ENCODE data around the gene PSMC3IP.
"Not testable (repeated sequence)": the region's sequence is repeated elsewhere in the genome, so short reads cannot be mapped to it uniquely, and the experiment has no call there.

Gene PSMC3IP

GRCh38 chr17:42577532-42578281, at the start of gene PSMC3IP:
Gene PSMC3IP (minus strand): TSS chr17:42577729. CDS start chr17:42577686, 43 bp downstream.
- DNase-seq: peak; percentile 91 to 93

GRCh38 chr17:42623732-42624596, 46.4 kb upstream of the PSMC3IP start:
- no peak for DNase-seq

GRCh38 chr17:42623271-42623670, 45.7 kb upstream of the PSMC3IP start:
- DNase-seq: no peak

- not testable (repeated sequence) for DNase-seq
Observed at GRCh38 chr17:42621987-42622386, 44.5 kb upstream of the PSMC3IP start.

GRCh38 chr17:42618442-42619150, 41.1 kb upstream of the PSMC3IP start:
- DNase-seq: no peak

GRCh38 chr17:42617956-42618431, 40.5 kb upstream of the PSMC3IP start:
- no peak for DNase-seq

GRCh38 chr17:42613699-42614295, 36.3 kb upstream of the PSMC3IP start:
- no peak for DNase-seq

- no peak for DNase-seq
Observed at GRCh38 chr17:42612013-42612412, 34.5 kb upstream of the PSMC3IP start.

- peak; percentile 1 to 8 for DNase-seq
Observed at GRCh38 chr17:42609814-42610801, 32.6 kb upstream of the PSMC3IP start.

- DNase-seq: peak; percentile 99 to 100
Observed at GRCh38 chr17:42609182-42609813, 31.8 kb upstream of the PSMC3IP start, which contains the start of the genes RETREG3 and TUBG1. Gene RETREG3 (minus strand): TSS chr17:42609374. CDS start chr17:42609324, 50 bp downstream. Gene TUBG1 (plus strand): TSS chr17:42609683. CDS start chr17:42609738, 55 bp downstream.

- DNase-seq: peak; percentile 5 to 24
Observed at GRCh38 chr17:42608305-42609181, 31.0 kb upstream of the PSMC3IP start.

- DNase-seq: no peak
Observed at GRCh38 chr17:42607769-42608168, 30.2 kb upstream of the PSMC3IP start.

GRCh38 chr17:42603318-42603717, 25.8 kb upstream of the PSMC3IP start:
- no peak for DNase-seq

- DNase-seq: no peak
Observed at GRCh38 chr17:42598905-42599304, 21.4 kb upstream of the PSMC3IP start.

- no peak for DNase-seq
Observed at GRCh38 chr17:42596386-42596785, 18.9 kb upstream of the PSMC3IP start.

GRCh38 chr17:42591411-42591810, 13.9 kb upstream of the PSMC3IP start:
- DNase-seq: no peak

- no peak for DNase-seq
Observed at GRCh38 chr17:42590886-42591285, 13.4 kb upstream of the PSMC3IP start.

GRCh38 chr17:42586514-42587230, 9.1 kb upstream of the PSMC3IP start:
- DNase-seq: no peak

- no peak for DNase-seq
Observed at GRCh38 chr17:42585353-42585752, 7.8 kb upstream of the PSMC3IP start.

Data from CD4-positive, alpha-beta T cell treated with Interleukin-1 beta for 1 hour (primary cell).